HCT116 (cell line): ENCODE measurements around the gene PRL. TPM values are rescaled to one million over a fixed set of nuclear protein-coding genes. Genes with fewer than 3 reads are reported as not detected.

Experiments used
- ATAC-seq: fragments of 200-7000 bp; cut with Tn5 transposase; 2 replicates; pipeline ENCODE4 v1.9.1; 2020; ENCODE audit warnings: mild to moderate bottlenecking, moderate library complexity
- BruUV-seq: library from RNA; stranded (reverse); fragments of 400-500 nt; replicated peaks from 2 replicates; lab custom pipeline; 2021; lab: Mats Ljungman, UMichigan
- CTCF ChIA-PET: fragments of 300-600 bp; sonication (Branson Sonifier 250); formaldehyde crosslinking; loops from one replicate; lab custom pipeline; 2021; ENCODE audit warnings: antibody characterized with exemption; lab: Charles Lee
- POLR2A ChIA-PET: fragments of 300-600, 350-600 bp; sonication (Branson Sonifier 250); formaldehyde crosslinking; loops from one replicate; lab custom pipeline; 2021; ENCODE audit warnings: antibody characterized with exemption; lab: Charles Lee
- RAD21 ChIA-PET, 2 experiments: fragments of 300-600 bp; sonication (Branson Sonifier 250); formaldehyde crosslinking; loops; one replicate each; lab custom pipeline; 2023; ENCODE audit warnings: low total read pairs in 2 of 2; ENCODE audit not compliant: uncharacterized antibody in 2 of 2, unreplicated experiment in 2 of 2, low non-redundant PET in 1 of 2; lab: Charles Lee
- DNase-seq: peaks from one replicate; pipeline ENCODE4 v3.0.0-alpha.2; 2010; ENCODE audit warnings: low read depth, low spot score
- H2AFZ ChIP-seq: fragments of 200-600 bp; shearing (Covaris generic), sonication (generic); 2 replicates; pipeline ENCODE4 v1.6.1; 2017; ENCODE audit warnings: low read depth, mixed run types, mixed read lengths, antibody characterized with exemption, low read length; ENCODE audit not compliant: poor library complexity, severe bottlenecking
- H3K27ac ChIP-seq: 2 replicates; pipeline ENCODE4 v1.5.1; 2012; ENCODE audit warnings: low read depth, low read length
- H3K27me3 ChIP-seq: fragments of 200-600 bp; sonication (generic); 2 replicates; pipeline ENCODE4 v1.6.1; 2016; ENCODE audit warnings: mixed run types, low read length, mixed read lengths; ENCODE audit not compliant: insufficient read depth
- H3K36me3 ChIP-seq, 2 experiments: fragments of 200-500 bp in 1 of 2; fragments of 200-600 bp in 1 of 2; sonication (Bioruptor generic) in 1 of 2; sonication (generic) in 1 of 2; 2 replicates each; pipeline versions ENCODE4 v1.5.1 to v1.6.1; 2014 to 2016; ENCODE audit warnings: low read length in 2 of 2, inconsistent platforms in 1 of 2, mixed read lengths in 1 of 2, mixed run types in 1 of 2; ENCODE audit not compliant: insufficient read depth in 2 of 2, control insufficient read depth in 1 of 2
- H3K4me1 ChIP-seq, 2 experiments: fragments of 200-600 bp in 1 of 2; sonication (generic) in 1 of 2; 2 replicates each; pipeline versions ENCODE4 v1.5.1 to v1.6.1; 2012 to 2017; ENCODE audit warnings: low read length in 2 of 2, inconsistent platforms in 1 of 2, mild to moderate bottlenecking in 1 of 2, mixed read lengths in 1 of 2, mixed run types in 1 of 2, moderate library complexity in 1 of 2; ENCODE audit not compliant: insufficient read depth in 2 of 2, control insufficient read depth in 1 of 2
- H3K4me2 ChIP-seq: fragments of 200-600 bp; sonication (generic); 2 replicates; pipeline ENCODE4 v1.6.1; 2017; ENCODE audit warnings: mixed run types, low read length, mixed read lengths
- H3K4me3 ChIP-seq, 2 experiments: fragments of 200-600 bp in 1 of 2; sonication (generic) in 1 of 2; replicated peaks in 1 of 2; 2 replicates each; pipeline ENCODE4 v1.5.1; 2011 to 2016; ENCODE audit warnings: low read length in 2 of 2, control low read depth in 1 of 2, low read depth in 1 of 2, mild to moderate bottlenecking in 1 of 2, mixed read lengths in 1 of 2, mixed run types in 1 of 2
- H3K79me2 ChIP-seq: fragments of 200-600 bp; sonication (generic); 2 replicates; pipeline ENCODE4 v1.6.1; 2017; ENCODE audit warnings: mild to moderate bottlenecking, mixed run types, low read length, moderate library complexity, mixed read lengths; ENCODE audit not compliant: insufficient read depth
- H3K9ac ChIP-seq: fragments of 200-600 bp; sonication (generic); 2 replicates; pipeline ENCODE4 v1.6.1; 2016; ENCODE audit warnings: low read length, mixed read lengths
- H3K9me2 ChIP-seq: fragments of 200-600 bp; sonication (generic), shearing (Covaris generic); 2 replicates; pipeline ENCODE4 v1.6.1; 2017; ENCODE audit warnings: mixed run types, mild to moderate bottlenecking, moderate library complexity; ENCODE audit not compliant: insufficient read depth
- H3K9me3 ChIP-seq, 2 experiments: fragments of 200-500 bp in 1 of 2; fragments of 200-600 bp in 1 of 2; sonication (Bioruptor generic) in 1 of 2; sonication (generic) in 1 of 2; 2 replicates each; pipeline ENCODE4 v1.6.1; 2014 to 2017; ENCODE audit warnings: low read length in 2 of 2, mixed read lengths in 2 of 2, inconsistent platforms in 1 of 2, low read depth in 1 of 2, mild to moderate bottlenecking in 1 of 2, mixed run types in 1 of 2, moderate library complexity in 1 of 2; ENCODE audit not compliant: control insufficient read depth in 1 of 2, insufficient read depth in 1 of 2
- H4K20me1 ChIP-seq: fragments of 200-600 bp; sonication (generic), shearing (Covaris generic); 2 replicates; pipeline ENCODE4 v1.6.1; 2017; ENCODE audit warnings: mixed run types, mild to moderate bottlenecking, moderate library complexity; ENCODE audit not compliant: insufficient read depth
- ATF3 ChIP-seq: IDR thresholded peaks from 2 replicates; pipeline ENCODE4 v1.6.1; 2012
- EGR1 ChIP-seq: IDR thresholded peaks from 2 replicates; pipeline ENCODE4 v1.6.1; 2012; ENCODE audit warnings: low read depth
- EZH2phosphoT487 ChIP-seq: fragments of 200-600 bp; IDR thresholded peaks from 2 replicates; pipeline ENCODE4 v1.6.1; 2018; ENCODE audit warnings: antibody characterized with exemption, borderline replicate concordance
- FOSL1 ChIP-seq: IDR thresholded peaks from 2 replicates; pipeline ENCODE4 v1.6.1; 2012; ENCODE audit warnings: low read depth
- JUND ChIP-seq: IDR thresholded peaks from 2 replicates; pipeline ENCODE4 v1.6.1; 2012
- POLR2A ChIP-seq: IDR thresholded peaks from 2 replicates; pipeline ENCODE4 v1.7.0; 2011; ENCODE audit warnings: borderline replicate concordance; ENCODE audit not compliant: insufficient read depth, insufficient read length; ENCODE audit errors: extremely low read depth
- POLR2AphosphoS5 ChIP-seq: IDR thresholded peaks from 2 replicates; pipeline ENCODE4 v1.6.1; 2011; ENCODE audit warnings: mild to moderate bottlenecking, low read depth, low read length, moderate library complexity
- SP1 ChIP-seq: IDR thresholded peaks from 2 replicates; pipeline ENCODE4 v1.6.1; 2012; ENCODE audit warnings: low read depth
- TCF7L2 ChIP-seq: IDR thresholded peaks from 2 replicates; pipeline ENCODE4 v1.7.0; 2011; ENCODE audit warnings: borderline replicate concordance, inconsistent platforms; ENCODE audit not compliant: insufficient read depth, insufficient read length; ENCODE audit errors: extremely low read depth
- YY1 ChIP-seq: IDR thresholded peaks from 2 replicates; pipeline ENCODE4 v1.6.1; 2011; ENCODE audit warnings: low read length, low read depth, moderate library complexity, mild to moderate bottlenecking; ENCODE audit not compliant: insufficient replicate concordance; ENCODE audit errors: extremely low read depth
- intact Hi-C: fragments of 100-400 bp; cut with micrococcal nuclease; formaldehyde crosslinking; loops from 2 replicates; pipeline ENCODE4 v1.10.0; 2022
- total RNA-seq: library from RNA; stranded (reverse); gene quantifications from one replicate; pipeline ENCODE4 v1.2.1, GENCODE V29; 2021; ENCODE audit not compliant: unreplicated experiment
- TF ChIP-seq, protein P1 (sequence below): IDR thresholded peaks from 2 replicates; pipeline ENCODE4 v1.6.1; 2011; ENCODE audit warnings: mild to moderate bottlenecking, low read length, moderate library complexity; ENCODE audit not compliant: insufficient replicate concordance; ENCODE audit errors: extremely low read depth
- TF ChIP-seq, protein P2 (sequence below): IDR thresholded peaks from 2 replicates; pipeline ENCODE4 v1.6.1; 2012; ENCODE audit warnings: low read depth

PRL gene
- total RNA-seq, 1 experiment from 2014 or later, result not detected

GRCh38 chr6:22320750-22321149 is 23.9 kb upstream of the PRL start:
- no peak overlapping the region for H3K4me3 ChIP-seq
- ATAC-seq (peak; percentile 67), DNase-seq (peak; percentile 24)
- H3K4me1 ChIP-seq, result peaks cover 0 to 3% of the 10 kb centered on the region in 2 experiments; a peak in 2 of 4 replicates
- ChIA-PET POLR2A (no interaction called here), RAD21 (no interaction called here), CTCF (interaction anchor here (0.5 kb wide), 1 partner anchor 588 kb away, joined by 4 read pairs; no protein-coding TSS in a partner anchor)
- H4K20me1 ChIP-seq, result no peaks in the 10 kb centered on the region
- TF ChIP-seq, protein P1, sequence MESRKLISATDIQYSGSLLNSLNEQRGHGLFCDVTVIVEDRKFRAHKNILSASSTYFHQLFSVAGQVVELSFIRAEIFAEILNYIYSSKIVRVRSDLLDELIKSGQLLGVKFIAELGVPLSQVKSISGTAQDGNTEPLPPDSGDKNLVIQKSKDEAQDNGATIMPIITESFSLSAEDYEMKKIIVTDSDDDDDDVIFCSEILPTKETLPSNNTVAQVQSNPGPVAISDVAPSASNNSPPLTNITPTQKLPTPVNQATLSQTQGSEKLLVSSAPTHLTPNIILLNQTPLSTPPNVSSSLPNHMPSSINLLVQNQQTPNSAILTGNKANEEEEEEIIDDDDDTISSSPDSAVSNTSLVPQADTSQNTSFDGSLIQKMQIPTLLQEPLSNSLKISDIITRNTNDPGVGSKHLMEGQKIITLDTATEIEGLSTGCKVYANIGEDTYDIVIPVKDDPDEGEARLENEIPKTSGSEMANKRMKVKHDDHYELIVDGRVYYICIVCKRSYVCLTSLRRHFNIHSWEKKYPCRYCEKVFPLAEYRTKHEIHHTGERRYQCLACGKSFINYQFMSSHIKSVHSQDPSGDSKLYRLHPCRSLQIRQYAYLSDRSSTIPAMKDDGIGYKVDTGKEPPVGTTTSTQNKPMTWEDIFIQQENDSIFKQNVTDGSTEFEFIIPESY, result no peak
- TF ChIP-seq EGR1 (no peak), POLR2A (no peak), FOSL1 (peak; percentile 44; the same call in 1 of the 2 replicates), YY1 (no peak), POLR2AphosphoS5 (no peak), SP1 (peak; percentile 35), JUND (peak; percentile 34; the same call in 1 of the 2 replicates), EZH2phosphoT487 (no peak), ATF3 (no peak), TCF7L2 (no peak)
- TF ChIP-seq, protein P2, sequence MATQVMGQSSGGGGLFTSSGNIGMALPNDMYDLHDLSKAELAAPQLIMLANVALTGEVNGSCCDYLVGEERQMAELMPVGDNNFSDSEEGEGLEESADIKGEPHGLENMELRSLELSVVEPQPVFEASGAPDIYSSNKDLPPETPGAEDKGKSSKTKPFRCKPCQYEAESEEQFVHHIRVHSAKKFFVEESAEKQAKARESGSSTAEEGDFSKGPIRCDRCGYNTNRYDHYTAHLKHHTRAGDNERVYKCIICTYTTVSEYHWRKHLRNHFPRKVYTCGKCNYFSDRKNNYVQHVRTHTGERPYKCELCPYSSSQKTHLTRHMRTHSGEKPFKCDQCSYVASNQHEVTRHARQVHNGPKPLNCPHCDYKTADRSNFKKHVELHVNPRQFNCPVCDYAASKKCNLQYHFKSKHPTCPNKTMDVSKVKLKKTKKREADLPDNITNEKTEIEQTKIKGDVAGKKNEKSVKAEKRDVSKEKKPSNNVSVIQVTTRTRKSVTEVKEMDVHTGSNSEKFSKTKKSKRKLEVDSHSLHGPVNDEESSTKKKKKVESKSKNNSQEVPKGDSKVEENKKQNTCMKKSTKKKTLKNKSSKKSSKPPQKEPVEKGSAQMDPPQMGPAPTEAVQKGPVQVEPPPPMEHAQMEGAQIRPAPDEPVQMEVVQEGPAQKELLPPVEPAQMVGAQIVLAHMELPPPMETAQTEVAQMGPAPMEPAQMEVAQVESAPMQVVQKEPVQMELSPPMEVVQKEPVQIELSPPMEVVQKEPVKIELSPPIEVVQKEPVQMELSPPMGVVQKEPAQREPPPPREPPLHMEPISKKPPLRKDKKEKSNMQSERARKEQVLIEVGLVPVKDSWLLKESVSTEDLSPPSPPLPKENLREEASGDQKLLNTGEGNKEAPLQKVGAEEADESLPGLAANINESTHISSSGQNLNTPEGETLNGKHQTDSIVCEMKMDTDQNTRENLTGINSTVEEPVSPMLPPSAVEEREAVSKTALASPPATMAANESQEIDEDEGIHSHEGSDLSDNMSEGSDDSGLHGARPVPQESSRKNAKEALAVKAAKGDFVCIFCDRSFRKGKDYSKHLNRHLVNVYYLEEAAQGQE, result no peak
- H3K27ac ChIP-seq, result no peak overlapping the region
- no peaks in the 10 kb centered on the region for H3K27me3 ChIP-seq
- no peak overlapping the region for H2AFZ ChIP-seq
- intact Hi-C loops, result no loop called here
- no peaks in the 10 kb centered on the region for H3K79me2 ChIP-seq
- no peaks in the 10 kb centered on the region for H3K9me2 ChIP-seq
- H3K9me3 ChIP-seq, result no peaks in the 10 kb centered on the region
- H3K4me2 ChIP-seq, result no peak overlapping the region
- no peak overlapping the region for H3K9ac ChIP-seq
- H3K36me3 ChIP-seq, result no peaks in the 10 kb centered on the region
- no TSS peak for BruUV-seq
